Thyroid gland (tissue), 4 donors: Measurements from ENCODE around the gene TMEM26.

Source experiments
- CTCF ChIP-seq, 6 experiments: fragments of 200-600 bp in 3 of 6; fragments of 450-650 bp in 3 of 6; sonication (generic) in 3 of 6; IDR thresholded peaks; one replicate each; pipeline ENCODE4 v1.5.1; 2016 to 2019; ENCODE audit warnings: antibody characterized with exemption in 6 of 6, mild to moderate bottlenecking in 2 of 6, inconsistent platforms in 1 of 6, moderate library complexity in 1 of 6
- POLR2A ChIP-seq, 2 donors: fragments of 450-650 bp; IDR thresholded peaks; one replicate each; pipeline ENCODE4 v1.6.1; 2017; ENCODE audit warnings: antibody characterized with exemption in 2 of 2, mild to moderate bottlenecking in 2 of 2, moderate library complexity in 1 of 2

GRCh38 chr10:61472090-61472674 is 19.0 kb upstream of the TMEM26 start:
- TF ChIP-seq CTCF (IDR thresholded peaks at IDR 0.05) (no peak), POLR2A (IDR thresholded peaks at IDR 0.05) (no peak)
